ENCODE data around the gene BEGAIN.
A peak's percentile ranks its signal among the peaks of the same experiment; 100 is the strongest.

Gene BEGAIN

GRCh38 chr14:100601064-100601463, 13.8 kb upstream of the BEGAIN start:
- DNase-seq (ENCODE audit: low spot score) = no peak

DNA sequence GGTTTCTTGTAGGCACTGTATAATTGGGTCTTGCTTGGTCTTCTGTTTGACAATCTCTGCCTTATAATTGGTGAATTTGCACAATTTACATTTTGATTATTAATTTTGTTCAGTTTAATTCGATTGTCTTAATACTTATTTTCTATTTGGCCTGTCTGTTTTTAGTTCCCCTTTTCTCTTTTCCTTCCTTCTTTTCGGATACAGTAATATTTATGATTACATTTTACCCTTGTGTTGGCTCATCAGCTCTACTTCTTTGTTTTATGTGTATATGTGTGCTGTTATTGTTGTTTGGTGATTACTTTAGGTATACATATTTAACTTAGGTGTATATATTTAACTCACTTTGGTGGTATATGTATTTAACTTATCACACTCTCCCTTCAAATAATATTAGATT, 12.8 kb upstream of the BEGAIN start:
- no peak for DNase-seq (ENCODE audit: low spot score)

- DNase-seq (ENCODE audit: low spot score) = no peak
These were observed 7.4 kb upstream of the BEGAIN start for GRCh38 chr14:100594625-100594951.

DNA sequence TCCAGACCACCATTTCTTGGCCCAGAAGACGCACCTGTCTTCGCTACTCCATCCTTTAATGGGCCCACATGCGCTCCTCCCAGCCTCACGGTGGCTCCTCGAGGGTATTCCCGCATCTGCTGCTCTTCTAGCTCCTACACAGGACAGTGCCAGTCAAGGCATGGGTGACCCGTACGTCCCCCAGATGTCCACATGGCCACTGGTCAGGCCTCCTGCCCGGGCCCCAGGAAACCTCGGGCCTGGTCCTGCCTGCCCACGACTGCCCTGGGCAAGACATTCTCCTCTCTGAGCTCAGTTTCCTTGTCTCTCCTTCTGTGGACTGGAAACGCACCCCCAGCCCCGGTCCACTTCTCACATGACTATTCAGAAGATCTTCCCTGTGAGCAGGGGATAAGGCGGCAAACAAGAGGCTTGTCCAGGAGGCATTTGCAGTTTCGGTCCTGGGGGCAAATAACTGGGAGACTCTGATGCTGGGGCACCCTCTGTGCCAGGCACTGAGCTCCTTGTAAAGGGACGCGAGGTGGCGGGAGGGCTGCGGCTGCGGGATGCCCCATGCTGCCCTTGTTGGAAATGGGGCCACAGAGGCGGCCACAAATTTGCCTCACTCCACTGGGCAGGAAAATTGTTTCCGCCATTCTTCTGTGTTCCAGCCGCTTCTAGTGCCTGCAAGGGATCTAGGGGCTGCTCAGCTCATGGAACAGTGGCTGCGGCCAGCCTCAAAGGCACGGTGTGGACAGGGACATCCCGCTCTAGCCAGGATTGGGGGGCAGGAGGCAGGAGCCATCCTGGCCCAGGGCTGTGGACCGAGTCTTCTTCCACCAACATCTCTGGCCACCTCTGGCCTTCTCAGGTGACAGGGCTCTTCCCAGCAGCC, 6.8 kb upstream of the BEGAIN start:
- DNase-seq (ENCODE audit: low spot score) = peak; percentile 10

GRCh38 chr14:100592972-100593371, 5.8 kb upstream of the BEGAIN start:
- no peak for DNase-seq (ENCODE audit: low spot score)

GRCh38 chr14:100592461-100592891, 5.3 kb upstream of the BEGAIN start:
- DNase-seq (ENCODE audit: low spot score) = no peak

- DNase-seq (ENCODE audit: low spot score) = no peak
These were observed 4.5 kb upstream of the BEGAIN start for GRCh38 chr14:100591453-100592371.

- no peak for DNase-seq (ENCODE audit: low spot score)
These were observed 3.7 kb upstream of the BEGAIN start for GRCh38 chr14:100590726-100591452.

- DNase-seq (ENCODE audit: low spot score) = no peak
These were observed 2.7 kb upstream of the BEGAIN start for GRCh38 chr14:100589760-100590469.

DNA sequence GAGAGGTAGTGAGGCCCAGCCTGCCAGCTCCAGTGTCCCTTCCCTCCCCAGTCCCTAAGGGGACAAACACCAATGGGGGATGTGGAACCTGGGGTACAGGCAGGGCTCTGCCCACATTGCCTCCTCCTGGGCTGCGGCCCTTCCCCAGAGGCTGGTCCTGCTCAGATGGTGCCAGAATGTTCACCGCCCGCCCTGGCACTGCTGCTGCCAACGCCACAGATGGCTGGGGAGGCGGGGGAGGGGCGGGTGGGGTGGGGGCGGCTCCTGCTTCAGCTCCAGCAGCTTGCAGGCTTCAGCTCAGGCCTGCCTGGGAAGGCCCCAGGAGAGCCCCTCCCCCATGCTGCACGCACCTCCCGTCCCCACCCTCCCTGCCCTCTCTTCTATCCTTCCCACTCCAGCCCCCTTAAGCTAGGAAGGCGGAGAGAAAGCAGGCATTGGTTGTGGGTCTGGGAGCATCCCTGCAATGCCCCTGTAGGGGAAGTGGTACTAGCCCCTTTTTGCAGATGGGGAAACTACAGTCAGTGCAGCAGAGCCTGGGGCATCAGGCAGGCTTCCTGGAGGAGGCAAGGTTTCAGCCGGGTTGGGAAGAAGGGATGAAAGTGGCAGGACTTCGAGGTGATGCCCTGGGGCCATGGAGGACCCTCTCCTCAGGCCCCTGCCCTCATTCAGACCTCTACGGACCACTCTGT, 2.0 kb upstream of the BEGAIN start:
- DNase-seq (ENCODE audit: low spot score) = no peak

- DNase-seq (ENCODE audit: low spot score) = no peak
These were observed 1.5 kb upstream of the BEGAIN start for GRCh38 chr14:100588671-100589070.

- DNase-seq (ENCODE audit: low spot score) = no peak
These were observed 670 bp upstream of the BEGAIN start for GRCh38 chr14:100587763-100588411.

- peak; percentile 66 for DNase-seq (ENCODE audit: low spot score)
These were observed 673 bp downstream of the BEGAIN start for GRCh38 chr14:100586403-100587085.

- no peak for DNase-seq (ENCODE audit: low spot score)
These were observed 1.1 kb downstream of the BEGAIN start for GRCh38 chr14:100586153-100586402.

DNA sequence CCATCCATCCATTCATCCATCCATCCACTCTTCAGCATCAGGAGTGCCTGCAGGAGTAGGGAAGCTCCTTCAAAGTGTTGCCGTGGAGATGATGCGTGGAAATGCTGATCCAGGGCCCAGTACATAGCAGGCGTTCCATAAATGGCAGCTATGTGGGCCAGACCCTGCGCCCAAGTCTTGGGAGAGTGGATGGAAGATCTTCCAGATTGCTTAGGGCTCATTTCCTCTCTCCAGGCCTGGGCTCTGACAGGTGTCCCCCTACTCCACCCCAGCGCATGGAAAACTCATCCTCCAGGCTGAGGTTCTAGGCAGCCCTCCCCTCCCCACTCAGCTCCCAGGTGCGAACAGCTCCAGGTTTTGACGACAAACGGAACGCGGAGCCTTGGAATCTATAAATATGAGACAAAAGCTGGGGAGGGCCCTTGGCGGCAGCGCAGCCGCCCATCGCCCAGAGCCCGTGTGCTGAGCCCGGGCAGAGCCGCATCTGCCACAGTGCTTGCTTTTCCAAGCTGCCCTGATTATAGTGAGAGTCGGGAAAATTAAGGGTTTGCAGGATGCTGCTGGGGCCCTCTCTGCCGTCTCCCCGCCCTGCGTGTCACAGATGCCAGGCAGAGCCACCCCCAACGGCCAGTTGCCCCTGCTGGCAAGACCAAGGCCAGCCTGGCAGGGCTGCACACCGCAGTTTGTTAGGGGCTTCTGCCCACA, 1.6 kb downstream of the BEGAIN start:
- DNase-seq (ENCODE audit: low spot score) = no peak

DNA sequence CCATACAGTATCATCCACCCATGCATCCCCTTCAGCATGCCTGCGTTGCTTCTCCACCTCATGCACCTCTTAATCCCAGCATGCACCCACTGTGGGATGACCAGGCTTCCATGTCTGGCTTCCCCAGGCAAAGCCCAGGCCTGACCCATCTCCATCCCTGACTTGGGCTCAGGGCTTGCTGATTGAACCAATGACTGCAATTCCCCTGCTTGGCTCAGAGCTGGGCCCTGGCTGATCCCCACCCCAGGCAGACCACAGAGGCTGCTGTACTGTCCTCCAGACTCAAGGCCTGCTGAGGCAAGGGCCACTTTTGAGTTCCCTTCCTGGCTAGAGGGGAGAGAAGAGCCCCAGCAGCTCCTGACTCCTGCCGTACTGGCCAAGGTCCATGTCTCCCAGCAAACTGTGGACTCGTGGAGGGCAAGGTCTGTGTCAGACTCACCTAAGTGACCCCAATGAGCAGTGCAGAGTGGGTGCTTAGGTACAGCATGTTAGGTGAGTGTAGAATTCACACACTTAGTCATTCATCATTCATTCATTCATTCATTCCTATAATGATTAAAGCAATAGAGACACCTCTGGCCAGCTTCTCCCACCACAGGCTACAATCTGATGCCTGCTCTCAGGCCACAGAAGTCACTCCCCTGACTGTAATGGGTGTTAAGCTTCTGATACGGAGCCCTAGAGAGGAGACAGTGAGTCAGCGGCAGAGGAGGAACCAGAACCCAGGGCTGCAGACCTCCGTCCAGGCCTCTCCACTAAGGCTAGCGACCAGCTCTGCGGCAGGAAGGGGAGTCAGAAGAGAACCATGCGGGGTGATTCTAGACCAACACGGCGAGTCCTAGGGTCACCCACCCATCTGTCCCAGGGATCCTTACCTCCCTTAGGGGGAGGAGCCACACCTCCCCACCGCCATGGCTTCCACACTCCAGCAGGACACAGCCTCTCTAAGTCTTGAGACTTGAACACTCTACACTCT, 2.9 kb downstream of the BEGAIN start:
- no peak for DNase-seq (ENCODE audit: low spot score)

DNA sequence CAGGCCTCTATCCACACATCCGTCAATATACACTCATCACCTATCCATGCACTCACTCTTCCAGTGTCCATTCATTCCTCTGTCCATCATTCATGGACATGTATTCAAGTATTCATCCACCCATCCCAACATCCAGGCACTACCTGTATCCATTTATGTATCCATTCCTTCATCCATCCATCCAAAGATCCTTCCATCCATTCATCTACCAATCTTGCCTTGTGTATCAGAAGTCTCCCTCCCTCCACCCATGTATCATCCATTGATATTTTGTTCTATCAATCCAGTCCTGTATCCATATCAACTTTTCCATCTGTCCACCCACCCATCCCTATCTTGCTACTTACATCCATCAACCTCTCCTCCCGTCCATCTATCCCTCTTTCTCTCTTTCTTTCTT, 4.0 kb downstream of the BEGAIN start:
- DNase-seq (ENCODE audit: low spot score) = no peak

DNA sequence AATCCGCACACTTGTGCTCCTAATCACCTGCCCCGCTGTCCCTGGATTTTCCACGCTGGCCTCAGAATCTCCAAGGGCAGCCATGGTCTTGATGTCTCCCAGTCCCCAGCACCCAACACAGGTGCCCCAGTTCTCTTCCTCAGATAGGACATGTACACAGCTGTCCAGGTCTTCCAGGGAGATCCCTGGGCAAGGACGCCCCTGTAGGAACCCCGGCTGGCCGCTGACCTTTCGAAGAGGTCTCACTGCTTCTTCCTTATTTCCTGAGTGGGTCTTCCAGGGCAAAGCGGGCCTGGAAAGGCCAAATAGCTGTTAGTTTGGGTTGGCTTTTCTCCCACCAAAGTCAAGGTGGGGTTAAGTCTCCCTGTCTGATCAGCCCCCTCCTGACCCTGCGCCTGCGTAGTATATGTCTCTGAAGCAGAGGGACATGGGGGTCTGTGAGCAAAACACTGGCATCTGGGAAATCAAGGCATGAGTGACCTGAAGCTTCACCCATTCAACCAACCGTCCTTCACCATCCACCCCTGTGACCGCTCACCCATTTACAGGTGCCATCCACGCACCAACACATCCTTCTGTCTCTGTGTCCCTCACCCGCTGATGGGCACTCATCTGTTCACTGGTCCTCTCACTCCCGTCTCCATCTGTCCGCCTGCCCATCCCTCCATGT, 4.6 kb downstream of the BEGAIN start:
- DNase-seq (ENCODE audit: low spot score) = no peak
